GM12874 (cell line): ENCODE results near the gene GPI.

ENCODE experiments used
- CTCF ChIP-seq: IDR thresholded peaks from 2 replicates; pipeline ENCODE4 v1.5.1; 2011; ENCODE audit warnings: low read depth, mild to moderate bottlenecking, control low read depth, low read length, moderate library complexity; ENCODE audit not compliant: insufficient read depth

Gene GPI

DNA sequence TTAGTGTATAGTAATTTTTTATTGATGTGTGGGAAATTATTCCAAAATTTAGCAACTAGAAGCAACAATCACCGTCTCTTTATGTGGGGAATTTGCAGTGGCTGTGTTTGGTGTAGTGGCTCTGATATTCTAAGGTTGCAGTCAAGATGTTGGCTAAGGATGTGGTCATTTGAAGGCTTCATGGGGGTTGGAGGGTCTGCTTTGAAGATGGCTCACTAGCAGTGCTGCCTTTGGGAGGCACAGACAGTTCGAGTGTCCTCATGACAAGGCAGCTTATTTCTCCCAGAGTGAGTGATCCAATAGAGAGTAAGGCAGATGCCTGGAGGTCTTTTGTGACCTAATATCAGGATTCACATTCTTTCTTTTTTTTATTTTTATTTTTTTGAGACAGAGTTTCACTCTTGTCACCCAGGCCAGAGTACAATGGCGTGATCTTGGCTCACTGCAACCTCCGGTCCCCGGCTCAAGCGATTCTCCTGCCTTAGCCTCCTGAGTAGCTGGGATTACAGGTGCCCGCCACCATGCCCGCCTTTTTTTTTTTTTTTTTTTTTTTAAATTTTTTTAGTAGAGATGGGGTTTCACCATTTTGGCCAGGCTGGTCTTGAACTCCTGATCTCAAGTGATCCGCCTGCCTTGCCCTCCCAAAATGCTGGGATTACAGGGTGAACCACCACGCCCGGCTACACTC lies 8.7 kb downstream of the GPI start:
- no peak for TF ChIP-seq CTCF

GRCh38 chr19:34375598-34375997 lies 10.6 kb downstream of the GPI start:
- TF ChIP-seq CTCF: no peak

DNA sequence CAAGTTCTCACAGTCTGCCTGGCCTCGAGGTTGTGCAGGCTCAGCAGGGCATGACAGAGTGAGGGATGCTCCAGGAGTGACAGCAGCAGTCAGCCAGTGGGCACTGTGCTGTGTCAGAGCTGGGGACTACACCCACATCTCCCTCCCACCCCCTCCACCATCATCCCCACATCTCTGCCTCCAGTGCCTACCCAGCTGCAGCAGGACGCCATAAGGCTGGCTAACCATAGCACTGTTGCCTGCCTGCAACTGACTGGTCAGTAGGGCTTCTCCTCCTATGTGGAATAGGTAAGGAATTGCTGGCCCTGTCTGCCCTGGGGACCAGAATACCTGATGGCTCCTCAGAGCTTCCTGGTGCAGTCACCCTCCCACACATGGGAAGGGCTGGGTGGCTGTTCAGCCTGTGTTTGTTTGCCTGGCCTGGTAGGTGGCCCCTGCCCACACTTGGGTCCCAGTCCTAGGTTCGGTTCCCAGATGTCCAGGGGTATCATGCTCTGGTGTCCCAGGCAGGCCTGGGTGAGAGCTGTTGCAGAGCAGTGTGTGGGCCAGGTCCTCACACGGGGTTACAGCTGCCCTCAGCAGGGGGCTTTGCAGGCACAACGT lies 15.7 kb downstream of the GPI start:
- no peak for TF ChIP-seq CTCF

- no peak for TF ChIP-seq CTCF
Measured at GRCh38 chr19:34381399-34382251, 16.6 kb downstream of the GPI start.

DNA sequence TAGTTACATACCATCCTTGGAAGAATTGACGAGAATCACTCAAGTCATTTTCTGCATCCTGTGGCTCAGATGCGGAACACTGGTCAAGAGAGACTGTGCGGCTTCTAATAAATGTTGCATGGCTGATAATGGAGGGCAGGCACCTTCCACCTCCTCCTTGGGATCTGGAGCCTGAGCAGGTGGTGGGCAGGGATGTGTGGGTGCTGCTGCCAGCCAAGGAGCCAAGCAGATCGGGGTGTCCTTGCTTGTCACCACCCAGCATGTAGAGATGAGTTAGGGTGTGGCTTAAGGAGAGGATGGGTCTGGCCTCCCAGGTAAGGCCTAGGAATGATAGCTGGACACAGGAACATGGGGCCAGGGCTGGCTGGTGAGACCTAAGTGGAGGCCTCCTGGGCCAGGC lies 17.5 kb downstream of the GPI start:
- no peak for TF ChIP-seq CTCF

- no peak for TF ChIP-seq CTCF
Measured at GRCh38 chr19:34383599-34383998, 18.6 kb downstream of the GPI start.
